ENCODE measurements around the gene GJC2. TPM values are rescaled to one million over a fixed set of nuclear protein-coding genes. Genes with fewer than 3 reads are reported as not detected.

The GJC2 gene
- total RNA-seq, 1 experiment from 2014 or later, result 1.6 TPM

- Histone ChIP-seq H3K4me2 (ENCODE audit: insufficient read depth, insufficient read length, low read length) (no peak overlapping the region), H3K4me1 (ENCODE audit: insufficient read depth, low read length) (no peaks in the 10 kb centered on the region), H2BK120ac (ENCODE audit: low read depth, low read length, poor library complexity, severe bottlenecking) (no peak overlapping the region), H3K56ac (ENCODE audit: insufficient read length, low read depth, low read length) (no peak overlapping the region), H2BK20ac (ENCODE audit: low read depth, low read length, poor library complexity, severe bottlenecking) (no peak overlapping the region), H4K5ac (ENCODE audit: insufficient read length, low read depth, low read length) (no peak overlapping the region), H3K27me3 (ENCODE audit: insufficient read depth, low read length) (no peaks in the 10 kb centered on the region), H3K9ac (ENCODE audit: extremely low read depth, insufficient read length, low read length) (no peak overlapping the region), H2BK5ac (ENCODE audit: insufficient read length, low read length) (no peak overlapping the region), H3K14ac (ENCODE audit: insufficient read depth, low read length) (no peak overlapping the region), H3K18ac (ENCODE audit: insufficient read length, low read depth, low read length) (no peak overlapping the region), H3K23me2 (ENCODE audit: insufficient read length, low read depth, low read length, poor library complexity, severe bottlenecking) (no peaks in the 10 kb centered on the region), H2AFZ (ENCODE audit: low read length) (no peak overlapping the region), H4K20me1 (ENCODE audit: control insufficient read depth, insufficient read depth, insufficient read length) (no peaks in the 10 kb centered on the region), H2BK15ac (ENCODE audit: low read depth, low read length) (no peak overlapping the region), H3K9me3 (ENCODE audit: control insufficient read depth, low read depth, low read length) (no peaks in the 10 kb centered on the region), H3K79me1 (ENCODE audit: insufficient read depth, low read depth, low read length, poor library complexity, severe bottlenecking) (no peaks in the 10 kb centered on the region), H2AK5ac (ENCODE audit: insufficient read length, low read length) (no peak overlapping the region), H3K27ac (ENCODE audit: insufficient read length, low read depth, low read length) (no peak overlapping the region), H3K23ac (ENCODE audit: insufficient read length, low read depth, low read length) (no peak overlapping the region), H3K79me2 (ENCODE audit: insufficient read depth, low read length) (0 out of 2 replicates have a peak, but pooled peaks cover 1% of the 10 kb centered on the region), H3T11ph (ENCODE audit: low read length) (no peak overlapping the region), H3K4ac (ENCODE audit: low read depth, low read length) (no peak overlapping the region), H4K8ac (replicated peaks; ENCODE audit: insufficient read length, low read depth, low read length) (no peak overlapping the region), H2BK12ac (ENCODE audit: insufficient read length, low read depth, low read length) (no peak overlapping the region), H4K91ac (ENCODE audit: insufficient read length, low read depth, low read length) (no peak overlapping the region)
- no peak for DNase-seq
- Mint-ChIP-seq H3K9me3 (no peaks in the 10 kb centered on the region), H3K36me3 (ENCODE audit: insufficient read depth in 1 of 3, low read depth in 3 of 3) (no peaks in the 10 kb centered on the region; a peak in 1 of 7 replicates), H3K27ac (no peak overlapping the region; a peak in 2 of 7 replicates), H3K4me1 (peaks cover 5 to 6% of the 10 kb centered on the region in 2 experiments; a peak in 3 of 4 replicates), H3K27me3 (ENCODE audit: low read depth) (no peaks in the 10 kb centered on the region; the same call in none of the 2 replicates), H3K4me3 (no peak overlapping the region; a peak in 1 of 5 replicates)
- WGBS (ENCODE audit: extremely low coverage, insufficient read length, low lambda C conversion rate), result no CpG with 5 or more reads among the region's 10 CpGs
- TF ChIP-seq CTCF (conservative IDR thresholded peaks at IDR 0.05), result no peak
Measured at GRCh38 chr1:228171221-228171891, 21.6 kb downstream of the GJC2 start.

Data from H9 (cell line).